ENCODE results near the gene KARS1.
A peak's percentile ranks its signal among the peaks of the same experiment; 100 is the strongest.
"Not testable (repeated sequence)": the region's sequence is repeated elsewhere in the genome, so short reads cannot be mapped to it uniquely, and the experiment has no call there.

The KARS1 gene

DNA sequence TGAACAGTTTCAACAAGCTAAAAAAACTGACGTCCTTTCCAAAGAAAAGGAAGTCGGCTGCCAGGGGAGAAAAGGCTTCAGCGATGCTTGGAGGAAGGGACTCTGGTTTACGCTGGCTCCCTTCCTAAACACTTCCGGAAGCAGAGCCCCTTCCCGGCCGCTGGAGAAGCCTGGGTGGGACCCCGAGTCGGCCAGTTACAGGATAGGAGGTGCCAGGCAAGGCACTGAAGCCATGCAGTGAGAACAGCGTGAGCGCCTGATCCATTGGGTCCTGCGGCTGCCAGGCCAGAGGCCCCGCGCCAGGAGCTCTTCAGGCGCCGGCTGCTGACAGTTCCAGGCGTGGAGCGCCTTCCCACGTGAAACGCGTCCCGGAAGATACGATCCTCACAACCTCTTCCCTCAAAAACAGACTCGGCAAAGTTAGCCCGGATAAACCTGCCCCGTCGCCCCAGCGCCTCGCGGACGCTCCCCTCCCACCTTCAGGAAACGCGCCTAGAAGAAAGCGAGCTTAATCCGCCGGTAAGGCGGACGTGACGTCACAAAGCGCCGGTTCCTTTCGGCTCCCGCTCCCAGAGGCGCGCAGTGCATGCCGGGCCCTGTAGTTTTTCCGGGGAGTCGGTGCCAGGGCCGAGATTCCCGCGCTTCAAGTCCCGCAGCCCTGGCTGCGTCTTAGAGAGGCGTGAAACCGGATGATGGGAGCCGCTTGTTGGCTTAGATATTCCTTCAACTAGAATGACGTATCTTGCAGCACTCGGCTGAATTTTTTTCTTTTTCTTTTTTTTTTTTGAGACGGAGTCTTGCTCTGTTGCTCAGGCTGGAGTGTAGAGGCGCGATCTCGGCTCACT, 24.5 kb downstream of the KARS1 start, which contains the start of gene ADAT1:
Gene ADAT1, minus strand, starts transcription at position 521 of the 845 bp plus-strand sequence. CDS start 2,482 bp downstream, outside the sequence.
- peak; percentile 97 for DNase-seq

DNA sequence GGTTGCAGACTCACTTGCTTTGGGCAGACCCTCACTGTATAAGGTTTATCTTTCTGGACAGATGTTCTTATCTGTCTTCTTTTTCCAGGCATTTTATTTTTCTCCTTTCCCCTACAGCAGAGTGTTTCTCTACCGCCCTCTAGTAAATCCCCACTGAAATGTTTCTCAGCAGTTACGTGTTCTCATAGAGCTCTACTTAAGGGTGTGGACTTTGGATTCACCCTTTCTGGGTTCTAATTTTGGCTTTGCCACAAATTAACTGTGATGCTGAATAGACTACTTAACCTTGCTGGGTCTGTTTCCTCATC, 26.3 kb downstream of the KARS1 start:
- no peak for DNase-seq

- no peak for DNase-seq
These were observed 26.9 kb downstream of the KARS1 start for GRCh38 chr16:75620326-75621169.

DNA sequence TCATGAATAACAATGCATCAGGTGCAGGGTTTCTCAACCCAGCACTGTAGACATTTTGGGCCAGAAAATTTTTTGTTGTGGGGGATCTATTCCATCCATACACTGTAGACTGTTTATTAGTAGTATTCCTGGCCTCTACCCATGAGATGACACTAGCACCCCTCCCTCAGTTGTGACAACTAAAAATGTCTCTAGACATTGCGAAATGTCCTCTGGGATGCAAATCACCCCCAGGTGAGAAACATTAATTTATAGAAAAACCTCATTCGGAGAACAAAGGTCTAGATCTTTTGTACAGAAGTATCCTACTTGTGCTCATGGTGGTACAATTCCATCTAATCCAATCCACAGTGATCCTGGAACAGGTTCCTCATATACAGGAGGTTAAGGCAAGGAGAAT, 28.7 kb downstream of the KARS1 start:
- DNase-seq = no peak

GRCh38 chr16:75617121-75617520, 30.3 kb downstream of the KARS1 start:
- DNase-seq = no peak

DNA sequence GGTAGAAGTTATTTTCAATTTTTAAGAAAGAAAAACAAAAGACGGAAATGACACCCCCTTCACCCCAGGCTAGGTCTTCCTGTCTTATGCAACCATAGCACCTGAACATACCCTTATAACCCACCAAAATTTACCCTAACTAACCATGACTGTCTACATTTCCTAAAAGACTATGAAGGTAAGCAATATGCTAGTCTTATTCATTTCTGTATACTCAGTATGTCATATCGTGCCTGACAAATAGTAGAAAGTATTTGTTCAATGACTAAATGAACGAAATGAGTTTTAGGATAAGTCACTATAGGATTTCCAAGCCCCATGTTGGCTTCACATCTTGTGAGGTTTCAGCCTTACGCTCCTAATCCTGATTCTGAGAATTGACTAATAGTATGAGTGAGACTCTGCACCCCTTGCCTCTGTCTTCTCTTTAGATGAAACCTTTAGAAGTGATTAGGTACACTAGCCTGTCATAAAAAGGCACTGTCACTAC, 30.9 kb downstream of the KARS1 start:
- no peak for DNase-seq

- DNase-seq = no peak
These were observed 31.8 kb downstream of the KARS1 start for GRCh38 chr16:75615619-75616018.

DNA sequence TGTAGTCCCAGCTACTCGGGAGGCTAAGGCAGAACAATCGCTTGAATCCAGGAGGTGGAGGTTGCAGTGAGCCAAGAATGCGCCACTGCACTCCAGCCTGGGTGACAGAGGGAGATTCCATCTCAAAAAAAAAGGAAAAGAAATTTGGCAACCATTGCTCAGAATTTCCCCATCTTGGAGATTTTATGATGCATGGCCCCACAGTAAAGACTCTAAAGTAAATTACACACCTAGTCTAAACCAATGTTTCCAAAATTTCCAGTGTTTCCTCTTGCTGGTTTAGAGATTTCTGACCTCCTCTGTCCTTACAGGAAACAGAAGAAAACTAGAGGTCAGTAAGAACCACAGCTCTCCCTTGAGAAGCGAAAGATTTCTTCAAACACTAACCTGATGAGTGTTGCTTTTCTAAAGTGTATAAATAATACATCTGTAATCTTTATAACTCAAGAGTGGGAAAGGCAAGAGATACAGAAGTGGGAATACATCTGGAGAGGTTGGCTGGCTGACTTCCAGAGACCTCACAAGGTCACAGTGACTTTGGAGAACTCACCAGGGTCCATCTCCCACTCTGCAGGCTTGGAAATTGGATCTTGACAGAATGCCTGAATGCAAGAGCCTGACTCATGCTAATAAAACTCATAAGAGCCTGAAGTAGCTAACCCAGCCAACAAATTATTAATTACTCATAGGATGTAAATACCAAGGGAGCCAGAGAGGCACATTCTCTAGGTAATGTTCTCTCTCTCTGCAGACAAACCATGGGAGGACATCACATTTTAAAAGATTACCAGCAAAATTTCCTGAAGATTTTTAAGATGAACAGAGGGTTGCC, 33.2 kb downstream of the KARS1 start:
- no peak for DNase-seq

DNA sequence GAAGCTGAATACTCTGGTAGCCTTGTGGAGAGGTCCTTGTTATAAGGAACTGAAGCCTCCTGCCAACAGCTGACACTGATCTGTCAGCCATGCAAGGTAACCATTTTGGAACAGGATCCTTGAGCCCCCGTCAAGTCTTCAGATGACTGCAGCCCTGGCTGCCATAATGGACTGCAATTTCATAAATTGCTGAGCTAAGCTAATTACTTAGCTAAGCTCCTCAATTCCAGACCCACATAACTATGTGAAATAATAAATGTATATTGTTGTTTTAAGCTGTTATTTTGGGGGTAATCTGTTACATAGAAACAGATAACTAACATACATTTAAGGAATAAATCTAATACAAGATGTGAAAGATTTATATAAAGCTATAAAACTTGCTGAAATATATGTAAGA, 41.0 kb downstream of the KARS1 start:
- DNase-seq = no peak

DNA sequence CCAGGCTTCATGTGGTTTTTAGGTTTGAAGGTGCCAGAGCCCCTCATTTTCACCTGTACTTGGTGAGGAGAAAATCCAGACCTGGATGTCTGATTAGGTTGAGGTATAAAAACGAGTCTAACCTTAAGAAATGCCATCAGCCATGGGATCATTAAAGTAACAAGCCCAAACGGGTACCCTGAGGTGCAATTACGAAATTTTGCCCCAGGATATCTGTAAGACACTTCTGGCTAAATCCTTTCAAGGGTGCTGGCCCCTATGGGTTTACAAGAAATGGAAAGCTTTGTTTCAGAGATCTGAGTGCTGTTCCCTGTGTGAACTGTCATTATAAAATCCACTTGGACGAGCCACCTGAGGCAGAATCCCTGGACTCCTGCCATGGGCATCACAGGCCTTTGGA, 44.2 kb downstream of the KARS1 start:
- DNase-seq = no peak

DNA sequence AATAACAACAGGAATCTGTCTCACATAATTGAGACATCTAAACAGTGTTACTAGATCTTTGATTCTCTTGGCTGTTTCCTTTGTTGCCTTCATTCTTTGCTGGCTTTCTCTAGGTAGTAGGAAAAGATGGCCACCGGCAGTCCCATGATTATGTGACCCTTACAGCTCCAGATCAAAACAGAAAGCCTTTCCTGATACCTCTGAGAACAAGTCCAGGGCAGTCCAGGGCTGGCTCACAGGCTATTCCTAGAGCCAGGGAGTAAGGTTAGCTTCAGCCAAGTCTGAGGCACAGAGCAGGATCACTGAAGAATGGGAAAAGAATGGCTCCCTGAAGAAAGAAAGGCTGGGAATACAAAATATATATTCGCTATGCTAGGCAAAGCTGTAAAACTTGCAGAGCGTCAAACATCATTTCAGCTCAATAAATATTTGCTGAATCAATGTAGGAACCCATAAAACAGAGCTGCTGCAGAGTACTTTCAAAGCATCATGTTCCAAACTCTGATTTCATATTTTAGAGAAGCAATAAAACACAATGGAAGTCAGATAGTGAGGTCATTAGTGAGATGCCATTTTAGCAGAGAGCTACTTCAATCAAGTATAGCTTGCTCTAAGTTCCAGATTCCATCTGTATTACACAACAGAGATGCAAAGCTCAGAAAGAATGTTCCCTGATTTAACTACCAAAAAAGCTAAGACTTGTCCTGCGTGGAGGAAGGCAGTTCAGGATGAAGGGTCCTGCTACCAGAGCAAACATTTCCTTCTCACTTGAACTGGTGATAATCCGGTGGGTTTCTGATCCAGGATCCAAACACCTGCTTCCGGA, 47.8 kb downstream of the KARS1 start:
- no peak for DNase-seq

- DNase-seq = no peak
These were observed 53.3 kb downstream of the KARS1 start for GRCh38 chr16:75593825-75594820.

DNA sequence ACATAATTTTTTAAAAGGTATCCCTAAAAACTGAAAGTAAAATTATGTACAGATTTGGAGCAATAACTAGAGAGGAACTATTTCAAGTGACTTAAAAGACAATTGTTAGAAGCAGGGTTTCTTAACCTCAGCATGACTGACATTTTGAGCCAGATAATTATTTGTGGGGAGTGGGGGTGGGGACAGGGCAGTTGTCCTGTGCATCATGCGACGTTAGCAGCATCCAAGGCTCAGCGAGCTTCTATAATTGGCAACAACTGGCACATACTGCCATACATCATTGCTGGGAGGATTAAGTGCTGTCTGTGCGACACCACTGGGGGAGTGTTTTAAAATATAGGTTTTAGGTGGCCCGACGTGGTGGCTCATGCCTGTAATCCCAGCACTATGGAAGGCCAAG, 54.2 kb downstream of the KARS1 start:
- DNase-seq = no peak

DNA sequence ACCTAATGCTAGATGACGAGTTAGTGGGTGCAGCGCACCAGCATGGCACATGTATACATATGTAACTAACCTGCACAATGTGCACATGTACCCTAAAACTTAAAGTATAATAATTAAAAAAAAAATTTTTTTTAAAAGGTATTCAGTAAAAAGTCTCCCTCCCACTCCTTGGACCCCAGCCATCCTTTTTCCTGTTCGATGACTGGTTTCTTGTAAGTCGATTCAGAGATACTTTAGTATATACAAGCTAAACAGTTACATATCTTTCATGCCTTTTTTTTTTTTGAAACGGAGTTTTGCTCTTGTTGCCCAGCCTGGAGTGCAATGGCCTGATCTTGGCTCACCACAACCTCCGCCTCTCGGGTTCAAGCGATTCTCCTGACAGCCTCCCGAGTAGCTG, 55.5 kb downstream of the KARS1 start:
- DNase-seq = not testable (repeated sequence)

GRCh38 chr16:75590920-75591843, 56.3 kb downstream of the KARS1 start:
- no peak for DNase-seq

DNA sequence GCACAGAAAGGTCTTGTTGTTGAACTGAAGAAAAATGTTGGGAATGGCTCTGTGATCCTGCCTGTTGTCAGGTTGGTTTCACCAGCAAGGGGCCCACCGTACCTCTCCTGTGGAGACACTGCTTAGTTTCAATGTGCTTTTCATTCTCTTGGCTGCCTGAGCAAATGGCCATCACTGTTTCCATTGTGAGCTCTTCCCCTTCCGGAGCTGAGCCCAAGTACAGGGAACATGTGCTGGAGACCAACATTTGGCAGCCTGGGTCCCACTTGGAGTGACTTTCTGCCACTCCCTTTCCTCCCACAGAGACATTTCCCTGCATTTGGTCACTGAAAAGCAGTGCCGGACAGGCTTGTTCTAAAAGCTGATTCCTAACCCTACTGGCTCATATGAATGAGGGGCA, 58.2 kb downstream of the KARS1 start:
- DNase-seq = no peak

- DNase-seq = no peak
These were observed 58.7 kb downstream of the KARS1 start for GRCh38 chr16:75588716-75589115.

GRCh38 chr16:75584108-75584507, 63.4 kb downstream of the KARS1 start:
- DNase-seq = no peak

DNA sequence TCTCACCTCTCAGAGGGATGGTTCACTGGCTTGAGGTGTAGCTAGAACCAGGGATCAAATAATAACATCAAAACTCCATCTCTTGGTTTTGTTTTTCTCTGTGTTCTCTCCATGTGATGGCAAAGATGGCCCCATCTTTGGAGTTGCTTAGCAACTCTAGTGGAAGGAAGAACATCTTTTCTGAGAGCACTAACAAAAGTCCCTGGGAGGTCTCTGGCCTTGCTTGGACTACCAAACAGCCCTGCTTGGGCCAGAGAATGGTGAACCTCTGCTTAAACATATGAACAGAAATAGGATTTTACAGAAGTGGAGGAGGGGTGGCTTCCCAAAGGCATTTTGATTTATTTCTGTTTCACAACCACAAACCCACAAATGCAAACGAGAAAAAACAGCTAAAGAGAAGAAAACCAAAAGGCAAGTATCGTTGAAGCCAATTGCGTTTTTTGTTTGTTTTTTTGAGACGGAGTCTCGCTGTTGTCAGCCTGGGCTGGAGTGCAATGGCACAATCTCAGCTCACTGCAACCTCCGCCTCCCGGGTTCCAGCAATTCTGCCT, 68.1 kb downstream of the KARS1 start:
- no peak for DNase-seq

All from activated CD4-positive, alpha-beta T cell treated with anti-CD3 and anti-CD28 coated beads for 1 hour (primary cell).